GM13976 (cell line): ENCODE measurements around the gene RABL6.
"Not testable (repeated sequence)": the region's sequence is repeated elsewhere in the genome, so short reads cannot be mapped to it uniquely, and the experiment has no call there.

ENCODE experiments used
- DNase-seq: peaks from one replicate; pipeline ENCODE4 v3.0.0; 2012; ENCODE audit warnings: low spot score
- in situ Hi-C: fragments of 300-500 bp; cut with MboI; formaldehyde crosslinking; loops from one replicate; pipeline ENCODE4 v1.12.0; 2022; ENCODE audit warnings: low sequenced_read_pairs, mixed read lengths, inconsistent platforms; ENCODE audit not compliant: unreplicated experiment
- TF ChIP-seq, protein P1 (sequence below): IDR thresholded peaks from 2 replicates; pipeline ENCODE4 v1.5.1; 2012; ENCODE audit warnings: borderline replicate concordance, mild to moderate bottlenecking; ENCODE audit not compliant: insufficient read depth; ENCODE audit errors: extremely low read depth, missing control alignments, control extremely low read depth

RABL6 gene

DNA sequence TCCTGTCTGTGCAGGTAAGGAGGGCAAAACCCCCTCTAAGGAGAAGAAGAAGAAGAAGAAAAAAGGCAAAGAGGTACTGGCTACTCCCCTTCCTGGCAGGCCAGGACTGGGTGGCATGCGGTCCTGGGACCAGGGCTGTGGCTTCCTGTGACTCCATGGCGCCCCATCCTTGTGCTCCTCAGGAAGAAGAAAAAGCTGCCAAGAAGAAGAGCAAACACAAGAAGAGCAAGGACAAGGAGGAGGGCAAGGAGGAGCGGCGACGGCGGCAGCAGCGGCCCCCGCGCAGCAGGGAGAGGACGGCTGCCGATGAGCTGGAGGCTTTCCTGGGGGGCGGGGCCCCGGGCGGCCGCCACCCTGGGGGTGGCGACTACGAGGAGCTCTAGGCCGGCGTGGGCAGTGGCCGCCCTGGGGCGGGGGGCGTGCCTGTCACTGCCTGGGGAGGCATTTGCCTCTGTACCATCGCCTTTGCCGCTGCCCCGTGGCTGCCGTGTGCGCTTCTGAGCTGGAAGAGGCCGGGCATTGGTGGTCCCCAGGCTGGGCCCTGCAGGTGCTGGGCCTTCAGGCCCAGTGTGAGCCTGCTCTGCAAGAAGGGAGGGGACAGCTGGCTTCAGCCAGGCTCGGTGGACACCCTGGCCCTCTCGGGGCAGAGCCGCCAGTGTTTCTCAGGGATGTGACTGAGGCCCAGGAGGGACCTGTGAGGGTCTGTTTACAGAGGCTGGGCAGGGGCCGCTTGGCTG lies 32.6 kb downstream of the RABL6 start:
- TF ChIP-seq, protein P1, sequence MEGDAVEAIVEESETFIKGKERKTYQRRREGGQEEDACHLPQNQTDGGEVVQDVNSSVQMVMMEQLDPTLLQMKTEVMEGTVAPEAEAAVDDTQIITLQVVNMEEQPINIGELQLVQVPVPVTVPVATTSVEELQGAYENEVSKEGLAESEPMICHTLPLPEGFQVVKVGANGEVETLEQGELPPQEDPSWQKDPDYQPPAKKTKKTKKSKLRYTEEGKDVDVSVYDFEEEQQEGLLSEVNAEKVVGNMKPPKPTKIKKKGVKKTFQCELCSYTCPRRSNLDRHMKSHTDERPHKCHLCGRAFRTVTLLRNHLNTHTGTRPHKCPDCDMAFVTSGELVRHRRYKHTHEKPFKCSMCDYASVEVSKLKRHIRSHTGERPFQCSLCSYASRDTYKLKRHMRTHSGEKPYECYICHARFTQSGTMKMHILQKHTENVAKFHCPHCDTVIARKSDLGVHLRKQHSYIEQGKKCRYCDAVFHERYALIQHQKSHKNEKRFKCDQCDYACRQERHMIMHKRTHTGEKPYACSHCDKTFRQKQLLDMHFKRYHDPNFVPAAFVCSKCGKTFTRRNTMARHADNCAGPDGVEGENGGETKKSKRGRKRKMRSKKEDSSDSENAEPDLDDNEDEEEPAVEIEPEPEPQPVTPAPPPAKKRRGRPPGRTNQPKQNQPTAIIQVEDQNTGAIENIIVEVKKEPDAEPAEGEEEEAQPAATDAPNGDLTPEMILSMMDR = no peak
- no peak for DNase-seq
- in situ Hi-C loops = no loop called here

- in situ Hi-C loops = no loop called here
- DNase-seq = no peak
- TF ChIP-seq, protein P1 = no peak
Observed at GRCh38 chr9:136840877-136841645, 33.3 kb downstream of the RABL6 start.

DNA sequence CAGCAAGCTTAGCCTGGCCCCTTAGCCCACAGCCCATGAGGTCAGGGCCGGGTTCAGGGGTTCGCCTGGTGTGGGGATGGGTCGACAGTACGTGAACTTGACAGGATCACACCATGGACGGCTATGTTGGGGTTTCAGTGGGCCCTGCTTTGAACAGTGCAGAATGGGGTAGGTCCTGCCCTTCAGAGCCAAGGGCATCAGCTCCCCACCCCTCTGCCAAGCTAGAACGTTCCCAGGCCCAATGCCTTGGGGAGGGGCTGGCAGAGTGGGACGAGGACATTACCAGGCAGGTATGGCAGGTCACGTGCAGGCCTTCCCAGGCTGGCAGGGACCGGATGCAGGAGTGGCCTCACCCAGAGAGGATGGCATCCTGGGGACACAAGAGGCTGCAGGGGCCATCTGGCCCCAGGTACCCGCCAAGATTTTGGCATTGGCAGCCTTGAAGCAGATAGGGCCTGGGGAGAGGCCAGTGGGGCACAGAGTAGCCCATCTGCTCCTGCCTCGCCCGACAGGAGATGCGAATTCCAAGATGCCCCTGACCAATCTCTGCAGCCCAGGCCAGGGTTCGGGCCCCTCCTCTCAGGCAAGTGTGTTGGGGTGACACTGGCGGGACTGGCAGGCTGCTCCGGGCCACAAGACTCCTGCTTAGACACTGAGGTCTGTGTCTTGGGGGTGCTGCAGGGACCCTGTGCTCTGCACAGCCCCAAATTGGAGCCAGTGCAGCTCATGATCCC lies 34.1 kb downstream of the RABL6 start:
- DNase-seq, in situ Hi-C loops: not testable (repeated sequence)

- TF ChIP-seq, protein P1 = peak; percentile 98
- peak; percentile 89 for DNase-seq
- in situ Hi-C loops = not testable (repeated sequence)
Observed at GRCh38 chr9:136842380-136842948, 34.7 kb downstream of the RABL6 start, which contains the start of gene AJM1. Gene AJM1 (plus strand): TSS chr9:136842478. CDS start chr9:136844415, 1,937 bp downstream.

GRCh38 chr9:136843159-136843800 lies 35.5 kb downstream of the RABL6 start:
- not testable (repeated sequence) for DNase-seq

GRCh38 chr9:136843801-136844740 lies 36.3 kb downstream of the RABL6 start:
- DNase-seq, in situ Hi-C loops: not testable (repeated sequence)
- TF ChIP-seq, protein P1 = peak; percentile 47

More at GRCh38 chr9:136843159-136843800, 35.5 kb downstream of the RABL6 start:
- in situ Hi-C loops = not testable (repeated sequence)
